Lung (tissue), 12 donors: Measurements from ENCODE around the gene MAST4. TPM values are rescaled to one million over a fixed set of nuclear protein-coding genes. Genes with fewer than 3 reads are reported as not detected.
A peak's percentile ranks its signal among the peaks of the same experiment; 100 is the strongest.

Experiments
- ATAC-seq: fragments of 200-7000 bp; cut with Tn5 transposase; one replicate; pipeline ENCODE4 v1.9.1; 2020; ENCODE audit warnings: moderate number of reproducible peaks; ENCODE audit not compliant: insufficient read depth, low FRiP score
- DNase-seq, 3 donors: peaks; one replicate each; pipeline ENCODE4 v3.0.0-alpha.2; 2013 to 2017
- H3K27ac ChIP-seq, 2 donors: one replicate each; pipeline ENCODE4 v1.5.1; 2013; ENCODE audit warnings: mild to moderate bottlenecking in 2 of 2, moderate library complexity in 2 of 2, control low read depth in 1 of 2, inconsistent platforms in 1 of 2, low read depth in 1 of 2, low read length in 1 of 2
- H3K27me3 ChIP-seq, 3 donors: one replicate each; pipeline ENCODE4 v1.5.1; 2013; ENCODE audit warnings: low read length in 2 of 3; ENCODE audit not compliant: control insufficient read depth in 3 of 3, insufficient read depth in 3 of 3
- H3K36me3 ChIP-seq, 4 donors: one replicate each; pipeline ENCODE4 v1.5.1; 2013; ENCODE audit warnings: low read length in 4 of 4, mild to moderate bottlenecking in 1 of 4, moderate library complexity in 1 of 4; ENCODE audit not compliant: control insufficient read depth in 4 of 4, insufficient read depth in 4 of 4
- H3K4me1 ChIP-seq, 5 donors: one replicate each; pipeline ENCODE4 v1.5.1; 2013; ENCODE audit warnings: low read length in 5 of 5, mild to moderate bottlenecking in 2 of 5, moderate library complexity in 1 of 5; ENCODE audit not compliant: control insufficient read depth in 5 of 5, insufficient read depth in 5 of 5
- H3K4me3 ChIP-seq: one replicate; pipeline ENCODE4 v1.5.1; 2013; ENCODE audit warnings: mild to moderate bottlenecking, control low read depth, moderate library complexity
- H3K9ac ChIP-seq, 2 donors: one replicate each; pipeline ENCODE4 v1.5.1; 2013; ENCODE audit warnings: low read length in 2 of 2, control low read depth in 1 of 2; ENCODE audit not compliant: insufficient read depth in 1 of 2
- H3K9me3 ChIP-seq, 4 donors: one replicate each; pipeline ENCODE4 v1.5.1; 2013; ENCODE audit warnings: low read length in 3 of 4, mild to moderate bottlenecking in 1 of 4, moderate library complexity in 1 of 4; ENCODE audit not compliant: control insufficient read depth in 4 of 4, insufficient read depth in 3 of 4
- CTCF ChIP-seq: IDR thresholded peaks from 2 replicates; pipeline ENCODE4 v1.5.1; 2012; ENCODE audit warnings: mild to moderate bottlenecking; ENCODE audit errors: control extremely low read depth, extremely low read depth
- WGBS, 2 donors: extraction: QIAGEN DNeasy Blood & Tissue Kit; methylation state at CpG; one replicate each; pipeline ENCODE4 v1.1.7; 2013; 5-methylcytosine and 5-hydroxymethylcytosine counted together
- polyA plus RNA-seq, 2 donors: library from polyadenylated mRNA; stranded (reverse); fragments of 200-250 nt; gene quantifications; one replicate each; pipeline ENCODE4 v1.2.1, GENCODE V29; 2013
- total RNA-seq, 2 donors: library from RNA; depleted of rRNA in 1 of 2; stranded (reverse); fragments of >200 nt in 1 of 2; gene quantifications; one replicate each; pipeline ENCODE4 v1.2.1, GENCODE V29; 2014 to 2021
- donor health status: control.
- donor health status: control.
- donor health status: Bipolar disorder and iron deficiency.
- donor health status: healthy.
- donor health status: DM: yes; HTN: yes; CAD: no.

The MAST4 gene
- total and polyA plus RNA-seq, 4 donors: 13.9 to 153 (median 46.2) TPM

- DNase-seq (no peak), ATAC-seq (no peak)
- Histone ChIP-seq H3K9me3 (no peaks in the 10 kb centered on the region), H3K4me1 (peaks cover 0 to 31% (median 14%) of the 10 kb centered on the region in 5 donors), H3K9ac (no peak overlapping the region), H3K36me3 (no peaks in the 10 kb centered on the region), H3K27me3 (no peaks in the 10 kb centered on the region), H3K27ac (peak overlapping the region in 1 of 2 donors; percentile 33), H3K4me3 (no peak overlapping the region)
- TF ChIP-seq CTCF: no peak
- 67 to 76% methylated on average over 1 of the region's 1 CpG for WGBS, 2 donors
Observed at GRCh38 chr5:66639037-66639436, 42.8 kb downstream of the MAST4 start.

- Histone ChIP-seq H3K4me1 (peaks cover 0 to 32% (median 15%) of the 10 kb centered on the region in 5 donors), H3K9ac (no peak overlapping the region), H3K27me3 (no peaks in the 10 kb centered on the region), H3K36me3 (no peaks in the 10 kb centered on the region), H3K4me3 (no peak overlapping the region), H3K27ac (peak overlapping the region in 1 of 2 donors; percentile 29), H3K9me3 (no peaks in the 10 kb centered on the region)
- ATAC-seq (peak; percentile 29), DNase-seq (no peak)
- no peak for TF ChIP-seq CTCF
- WGBS, 2 donors: 63 to 89% methylated on average over 3 of the region's 3 CpGs
Observed at GRCh38 chr5:66642538-66642937, 46.3 kb downstream of the MAST4 start.

- Histone ChIP-seq H3K27me3 (no peaks in the 10 kb centered on the region), H3K36me3 (no peaks in the 10 kb centered on the region), H3K4me3 (no peak overlapping the region), H3K9ac (no peak overlapping the region), H3K27ac (no peak overlapping the region), H3K9me3 (no peaks in the 10 kb centered on the region), H3K4me1 (peaks cover 0 to 29% (median 11%) of the 10 kb centered on the region in 5 donors)
- TF ChIP-seq CTCF: no peak
- ATAC-seq (no peak), DNase-seq (peak in 2 of 3 donors; percentile 50 to 59)
Observed at GRCh38 chr5:66643387-66643786, 47.2 kb downstream of the MAST4 start.

- Histone ChIP-seq H3K9ac (no peak overlapping the region), H3K4me3 (no peak overlapping the region), H3K27me3 (no peaks in the 10 kb centered on the region), H3K36me3 (no peaks in the 10 kb centered on the region), H3K4me1 (peaks cover 0 to 25% (median 6%) of the 10 kb centered on the region in 5 donors), H3K9me3 (no peaks in the 10 kb centered on the region), H3K27ac (no peak overlapping the region)
- DNase-seq (no peak), ATAC-seq (no peak)
- no peak for TF ChIP-seq CTCF
Observed at GRCh38 chr5:66644111-66644510, 47.9 kb downstream of the MAST4 start.
